ENCODE data around the gene KISS1R. TPM values are rescaled to one million over a fixed set of nuclear protein-coding genes. Genes with fewer than 3 reads are reported as not detected.
"Not testable (repeated sequence)": the region's sequence is repeated elsewhere in the genome, so short reads cannot be mapped to it uniquely, and the experiment has no call there.

KISS1R gene
- polyA plus RNA-seq, 2 donors, result 0.01 TPM; not detected in 1

DNA sequence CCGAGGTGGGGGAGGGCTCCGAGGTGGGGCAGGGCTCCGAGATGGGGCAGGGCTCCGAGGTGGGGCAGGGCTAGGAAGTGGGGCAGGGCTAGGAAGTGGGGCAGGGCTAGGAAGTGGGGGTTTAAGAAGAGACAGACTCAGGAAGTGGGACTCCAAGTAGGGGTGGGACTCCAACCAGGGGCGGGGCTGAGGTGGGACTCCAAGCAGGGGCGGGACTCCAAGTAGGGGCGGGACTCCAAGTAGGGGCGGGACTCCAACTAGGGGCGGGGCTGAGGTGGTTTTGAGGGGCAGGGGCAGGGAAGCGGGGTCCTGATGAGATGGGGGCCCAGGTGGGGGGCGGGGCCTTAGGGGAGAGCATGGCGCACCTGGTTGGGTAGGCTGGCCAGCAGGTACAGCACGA, 44.0 kb upstream of the KISS1R start:
- Histone ChIP-seq H3K4me3 (ENCODE audit: low read depth in 1 of 2, low read length in 2 of 2) (no peak overlapping the region), H3K27ac (ENCODE audit: low read depth in 2 of 2, low read length in 1 of 2) (no peak overlapping the region), H3K9me3 (ENCODE audit: control insufficient read depth in 2 of 2, insufficient read depth in 1 of 2, low read depth in 1 of 2, low read length in 1 of 2) (no peaks in the 10 kb centered on the region), H3K4me1 (ENCODE audit: control insufficient read depth in 2 of 2, insufficient read depth in 2 of 2, low read length in 1 of 2) (peaks cover 3 to 21% of the 10 kb centered on the region in 2 donors), H3K36me3 (ENCODE audit: control insufficient read depth in 2 of 2, insufficient read depth in 2 of 2, low read length in 1 of 2) (peaks cover 0 to 44% of the 10 kb centered on the region in 2 donors), H3K27me3 (ENCODE audit: control insufficient read depth in 1 of 2, insufficient read depth in 2 of 2, low read length in 2 of 2) (no peaks in the 10 kb centered on the region)
- WGBS, 2 donors, result 67 to 78% methylated on average over 13 of the region's 13 CpGs

DNA sequence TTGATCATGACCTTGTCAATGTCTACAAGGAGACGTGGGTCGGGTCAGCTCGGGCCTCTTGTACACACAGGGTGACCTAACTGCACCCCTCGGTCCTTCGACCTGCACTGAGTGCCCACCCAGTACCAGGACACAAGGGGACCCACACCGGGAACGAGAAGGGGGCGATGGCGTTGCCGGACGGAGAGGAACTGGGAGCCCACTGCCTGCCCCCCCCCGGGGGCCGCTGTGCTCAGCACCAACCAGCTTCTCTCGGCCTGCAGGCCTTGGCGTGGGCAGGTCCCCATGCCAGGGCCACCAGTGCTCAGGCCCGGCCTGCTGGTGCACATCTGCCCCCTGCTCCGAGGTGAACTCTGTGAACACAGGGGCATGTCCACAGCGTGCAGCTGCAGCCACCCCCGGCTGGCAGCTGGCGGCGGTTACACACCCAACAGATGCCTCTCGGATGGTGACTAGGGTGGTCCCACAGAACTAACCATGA, 43.5 kb upstream of the KISS1R start:
- peaks cover 0 to 39% of the 10 kb centered on the region in 2 donors for H3K36me3 ChIP-seq (ENCODE audit: control insufficient read depth in 2 of 2, insufficient read depth in 2 of 2, low read length in 1 of 2)

DNA sequence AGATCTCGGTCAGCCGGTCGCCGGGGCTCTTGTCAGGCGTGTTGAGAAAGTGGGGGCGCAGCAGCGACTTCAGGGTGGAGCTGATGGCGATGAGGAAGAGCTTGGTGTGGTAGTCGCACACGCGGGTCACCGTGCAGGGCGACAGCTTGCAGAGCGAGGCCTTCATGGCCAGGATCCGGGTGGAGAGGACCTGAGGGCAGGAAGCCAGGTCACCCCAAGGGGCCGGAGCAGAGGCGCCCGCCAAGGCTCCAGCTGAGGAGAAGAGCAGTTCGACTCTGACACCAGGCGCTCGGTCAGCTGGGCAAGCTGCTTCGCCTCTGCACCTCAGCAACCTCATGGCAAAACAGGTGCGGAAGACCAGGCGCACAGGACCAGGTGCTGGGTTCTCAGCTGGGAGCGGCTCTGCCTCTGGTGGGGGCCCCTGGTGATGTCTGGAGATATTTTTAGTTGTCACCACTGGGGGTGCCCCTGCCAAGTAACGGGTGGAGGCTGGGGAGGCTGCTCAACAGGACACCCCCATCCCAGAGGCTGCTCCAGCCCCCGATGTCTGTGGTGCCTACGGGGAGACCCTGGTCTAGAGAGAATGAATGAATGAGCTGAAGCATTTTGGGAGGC, 41.8 kb upstream of the KISS1R start:
- H3K4me3 ChIP-seq (ENCODE audit: low read depth in 1 of 2, low read length in 2 of 2), result no peak overlapping the region
- H3K9me3 ChIP-seq (ENCODE audit: control insufficient read depth in 2 of 2, insufficient read depth in 1 of 2, low read depth in 1 of 2, low read length in 1 of 2), result no peaks in the 10 kb centered on the region
- no peak overlapping the region for H3K27ac ChIP-seq (ENCODE audit: low read depth in 2 of 2, low read length in 1 of 2)
- H3K4me1 ChIP-seq (ENCODE audit: control insufficient read depth in 2 of 2, insufficient read depth in 2 of 2, low read length in 1 of 2), result peaks cover 0 to 5% of the 10 kb centered on the region in 2 donors
- WGBS, 2 donors, result 92 to 93% methylated on average over 28 of the region's 28 CpGs
- no peaks in the 10 kb centered on the region for H3K27me3 ChIP-seq (ENCODE audit: control insufficient read depth in 1 of 2, insufficient read depth in 2 of 2, low read length in 2 of 2)
- H3K36me3 ChIP-seq (ENCODE audit: control insufficient read depth in 2 of 2, insufficient read depth in 2 of 2, low read length in 1 of 2), result peaks cover 0 to 39% of the 10 kb centered on the region in 2 donors

More for the DNA sequence above, 43.5 kb upstream of the KISS1R start:
- Histone ChIP-seq H3K27ac (ENCODE audit: low read depth in 2 of 2, low read length in 1 of 2) (peak overlapping the region in 1 of 2 donors; percentile 38), H3K9me3 (ENCODE audit: control insufficient read depth in 2 of 2, insufficient read depth in 1 of 2, low read depth in 1 of 2, low read length in 1 of 2) (no peaks in the 10 kb centered on the region), H3K4me1 (ENCODE audit: control insufficient read depth in 2 of 2, insufficient read depth in 2 of 2, low read length in 1 of 2) (peaks cover 3 to 19% of the 10 kb centered on the region in 2 donors), H3K27me3 (ENCODE audit: control insufficient read depth in 1 of 2, insufficient read depth in 2 of 2, low read length in 2 of 2) (no peaks in the 10 kb centered on the region), H3K4me3 (ENCODE audit: low read depth in 1 of 2, low read length in 2 of 2) (no peak overlapping the region)
- 95 to 96% methylated on average over 22 of the region's 22 CpGs for WGBS, 2 donors

DNA sequence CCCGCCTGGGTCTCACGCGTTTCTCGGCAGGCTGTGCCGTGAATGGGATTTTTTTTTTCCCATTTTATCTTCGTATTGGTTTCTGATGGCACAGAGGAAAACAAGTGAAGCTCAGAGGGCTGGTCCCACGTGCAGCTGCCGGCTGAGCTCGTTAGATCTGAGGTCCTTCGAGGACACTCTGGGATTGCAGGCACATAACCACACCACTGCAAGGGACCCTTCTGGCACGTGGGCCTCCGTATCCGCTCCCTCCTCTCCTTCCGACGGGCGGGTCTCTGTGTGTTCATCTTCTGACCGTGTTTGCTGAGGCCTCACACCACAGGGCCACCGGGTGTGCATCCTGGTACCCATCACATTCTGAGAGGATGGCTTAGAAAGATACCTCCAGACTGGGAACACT, 41.0 kb upstream of the KISS1R start:
- H3K27me3 ChIP-seq (ENCODE audit: control insufficient read depth in 1 of 2, insufficient read depth in 2 of 2, low read length in 2 of 2), result no peaks in the 10 kb centered on the region
- H3K4me3 ChIP-seq (ENCODE audit: low read depth in 1 of 2, low read length in 2 of 2), result no peak overlapping the region
- H3K4me1 ChIP-seq (ENCODE audit: control insufficient read depth in 2 of 2, insufficient read depth in 2 of 2, low read length in 1 of 2), result peaks cover 0 to 2% of the 10 kb centered on the region in 2 donors
- WGBS, 2 donors, result 84 to 86% methylated on average over 18 of the region's 18 CpGs
- peaks cover 0 to 35% of the 10 kb centered on the region in 2 donors for H3K36me3 ChIP-seq (ENCODE audit: control insufficient read depth in 2 of 2, insufficient read depth in 2 of 2, low read length in 1 of 2)
- no peaks in the 10 kb centered on the region for H3K9me3 ChIP-seq (ENCODE audit: control insufficient read depth in 2 of 2, insufficient read depth in 1 of 2, low read depth in 1 of 2, low read length in 1 of 2)
- H3K27ac ChIP-seq (ENCODE audit: low read depth in 2 of 2, low read length in 1 of 2), result no peak overlapping the region

DNA sequence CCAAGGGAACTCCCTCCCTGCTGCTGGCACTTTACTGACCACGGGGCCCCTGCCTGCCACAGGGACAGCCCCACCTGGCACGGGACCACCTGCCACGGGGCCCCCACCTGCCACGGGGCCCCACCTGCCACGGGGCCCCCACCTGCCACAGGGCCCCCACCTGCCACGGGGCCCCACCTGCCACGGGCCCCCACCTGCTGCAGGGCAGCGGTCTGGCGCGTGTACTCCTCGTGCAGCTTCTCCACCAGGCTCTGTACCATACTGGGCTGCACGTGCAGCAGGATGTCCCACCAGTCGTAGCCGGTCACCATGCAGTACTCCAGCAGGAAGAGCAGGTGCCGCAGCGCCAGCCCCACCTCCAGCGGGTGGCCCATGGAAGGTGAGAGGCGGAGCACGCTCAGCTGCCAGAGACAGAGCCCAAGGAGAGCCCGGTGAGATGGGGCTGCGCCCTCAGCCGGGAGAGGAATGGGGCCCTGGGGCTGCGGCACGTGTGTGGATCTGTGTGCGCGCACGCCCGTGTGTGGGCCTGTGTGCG, 40.3 kb upstream of the KISS1R start:
- no peaks in the 10 kb centered on the region for H3K9me3 ChIP-seq (ENCODE audit: control insufficient read depth in 2 of 2, insufficient read depth in 1 of 2, low read depth in 1 of 2, low read length in 1 of 2)
- peaks cover 0 to 40% of the 10 kb centered on the region in 2 donors for H3K36me3 ChIP-seq (ENCODE audit: control insufficient read depth in 2 of 2, insufficient read depth in 2 of 2, low read length in 1 of 2)
- no peak overlapping the region for H3K4me3 ChIP-seq (ENCODE audit: low read depth in 1 of 2, low read length in 2 of 2)
- H3K27me3 ChIP-seq (ENCODE audit: control insufficient read depth in 1 of 2, insufficient read depth in 2 of 2, low read length in 2 of 2), result no peaks in the 10 kb centered on the region
- 88 to 92% methylated on average over 26 to 29 of the region's 29 CpGs for WGBS, 2 donors
- no peak overlapping the region for H3K27ac ChIP-seq (ENCODE audit: low read depth in 2 of 2, low read length in 1 of 2)
- peaks cover 0 to 2% of the 10 kb centered on the region in 2 donors for H3K4me1 ChIP-seq (ENCODE audit: control insufficient read depth in 2 of 2, insufficient read depth in 2 of 2, low read length in 1 of 2)

DNA sequence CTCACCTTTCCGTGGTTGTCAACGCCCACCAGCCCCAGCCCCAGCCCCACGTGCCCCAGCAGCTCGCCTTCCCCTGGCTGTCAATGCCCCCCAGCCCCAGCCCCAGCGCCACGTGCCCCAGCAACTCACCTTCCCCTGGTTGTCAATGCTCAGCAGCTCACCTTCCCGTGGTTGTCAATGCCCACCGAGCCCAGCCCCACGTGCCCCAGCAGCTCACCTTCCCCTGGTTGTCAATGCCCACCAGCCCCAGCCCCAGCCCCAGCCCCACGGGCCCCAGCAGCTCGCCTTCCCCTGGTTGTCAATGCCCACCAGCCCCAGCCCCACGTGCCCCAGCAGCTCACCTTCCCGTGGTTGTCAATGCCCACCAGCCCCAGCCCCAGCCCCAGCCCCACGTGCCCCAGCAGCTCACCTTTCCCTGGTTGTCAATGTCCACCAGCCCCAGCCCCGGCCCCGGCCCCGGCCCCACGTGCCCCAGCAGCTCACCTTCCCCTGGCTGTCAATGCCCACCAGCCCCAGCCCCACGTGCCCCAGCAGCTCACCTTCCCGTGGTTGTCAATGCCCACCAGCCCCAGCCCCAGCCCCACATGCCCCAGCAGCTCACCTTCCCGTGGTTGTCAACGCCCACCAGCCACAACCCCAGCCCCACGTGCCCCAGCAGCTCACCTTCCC, 39.0 kb upstream of the KISS1R start:
- not testable (repeated sequence) for H3K9me3 ChIP-seq (ENCODE audit: control insufficient read depth in 2 of 2, insufficient read depth in 1 of 2, low read depth in 1 of 2, low read length in 1 of 2); H3K4me1 ChIP-seq (ENCODE audit: control insufficient read depth in 2 of 2, insufficient read depth in 2 of 2, low read length in 1 of 2); H3K27me3 ChIP-seq (ENCODE audit: control insufficient read depth in 1 of 2, insufficient read depth in 2 of 2, low read length in 2 of 2); H3K4me3 ChIP-seq (ENCODE audit: low read depth in 1 of 2, low read length in 2 of 2); H3K27ac ChIP-seq (ENCODE audit: low read depth in 2 of 2, low read length in 1 of 2)
- WGBS, 2 donors, result 86 to 88% methylated on average over 20 to 23 of the region's 23 CpGs
- H3K36me3 ChIP-seq (ENCODE audit: control insufficient read depth in 2 of 2, insufficient read depth in 2 of 2, low read length in 1 of 2), result peaks cover 0 to 53% of the 10 kb centered on the region in 2 donors

DNA sequence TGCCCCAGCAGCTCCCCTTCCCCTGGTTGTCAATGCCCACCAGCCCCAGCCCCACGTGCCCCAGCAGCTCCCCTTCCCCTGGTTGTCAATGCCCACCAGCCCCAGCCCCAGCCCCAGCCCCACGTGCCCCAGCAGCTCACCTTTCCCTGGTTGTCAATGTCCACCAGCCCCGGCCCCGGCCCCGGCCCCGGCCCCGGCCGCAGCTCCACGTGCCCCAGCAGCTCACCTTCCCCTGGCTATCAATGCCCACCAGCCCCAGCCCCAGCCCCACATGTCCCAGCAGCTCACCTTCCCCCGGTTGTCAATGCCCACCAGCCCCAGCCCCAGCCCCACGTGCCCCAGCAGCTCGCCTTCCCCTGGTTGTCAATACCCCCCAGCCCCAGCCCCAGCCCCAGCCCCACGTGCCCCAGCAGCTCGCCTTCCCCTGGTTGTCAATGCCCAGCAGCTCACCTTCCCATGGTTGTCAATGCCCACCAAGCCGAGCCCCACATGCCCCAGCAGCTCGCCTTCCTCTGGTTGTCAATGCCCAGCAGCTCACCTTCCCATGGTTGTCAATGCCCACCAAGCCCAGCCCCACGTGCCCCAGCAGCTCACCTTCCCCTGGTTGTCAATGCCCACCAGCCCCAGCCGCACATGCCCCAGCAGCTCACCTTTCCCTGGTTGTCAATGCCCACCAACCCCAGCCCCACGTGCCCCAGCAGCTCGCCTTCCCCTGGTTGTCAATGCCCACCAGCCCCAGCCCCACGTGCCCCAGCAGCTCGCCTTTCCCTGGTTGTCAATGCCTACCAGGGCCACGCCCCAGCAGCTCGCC, 38.2 kb upstream of the KISS1R start:
- H3K36me3 ChIP-seq (ENCODE audit: control insufficient read depth in 2 of 2, insufficient read depth in 2 of 2, low read length in 1 of 2), result peaks cover 0 to 54% of the 10 kb centered on the region in 2 donors
- not testable (repeated sequence) for H3K4me1 ChIP-seq (ENCODE audit: control insufficient read depth in 2 of 2, insufficient read depth in 2 of 2, low read length in 1 of 2); H3K27me3 ChIP-seq (ENCODE audit: control insufficient read depth in 1 of 2, insufficient read depth in 2 of 2, low read length in 2 of 2); H3K4me3 ChIP-seq (ENCODE audit: low read depth in 1 of 2, low read length in 2 of 2); H3K27ac ChIP-seq (ENCODE audit: low read depth in 2 of 2, low read length in 1 of 2); H3K9me3 ChIP-seq (ENCODE audit: control insufficient read depth in 2 of 2, insufficient read depth in 1 of 2, low read depth in 1 of 2, low read length in 1 of 2)
- WGBS, 2 donors, result 86 to 91% methylated on average over 18 to 24 of the region's 24 CpGs

DNA sequence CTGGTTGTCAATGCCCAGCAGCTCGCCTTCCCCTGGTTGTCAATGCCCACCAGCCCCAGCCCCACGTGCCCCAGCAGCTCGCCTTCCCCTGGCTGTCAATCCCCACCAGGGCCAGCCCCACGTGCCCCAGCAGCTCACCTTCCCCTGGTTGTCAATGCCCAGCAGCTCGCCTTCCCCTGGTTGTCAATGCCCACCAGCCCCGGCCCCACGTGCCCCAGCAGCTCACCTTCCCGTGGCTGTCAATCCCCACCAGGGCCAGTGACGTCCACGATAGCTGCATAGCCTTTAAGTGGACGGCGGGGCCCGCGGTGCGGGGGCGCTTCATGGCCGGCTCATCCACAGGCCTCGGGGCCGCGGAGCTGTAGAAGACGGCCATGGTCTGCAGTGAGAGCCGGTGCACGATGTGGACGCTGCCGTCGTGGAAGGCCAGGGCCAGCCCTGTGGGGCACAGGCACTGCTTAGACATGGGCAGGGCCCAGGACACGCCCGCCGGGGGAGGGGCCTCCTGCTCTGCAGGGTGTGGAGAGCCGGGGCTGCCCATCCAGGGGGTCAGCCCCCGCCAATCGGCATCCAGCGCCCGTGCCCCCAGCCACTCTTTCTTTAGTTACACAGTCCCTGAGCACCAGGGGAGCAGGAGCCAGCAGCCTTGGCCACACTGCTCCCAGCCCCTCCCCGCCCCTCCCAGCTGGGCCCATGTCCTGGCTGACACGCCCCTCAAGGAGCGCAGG, 37.3 kb upstream of the KISS1R start:
- no peaks in the 10 kb centered on the region for H3K27me3 ChIP-seq (ENCODE audit: control insufficient read depth in 1 of 2, insufficient read depth in 2 of 2, low read length in 2 of 2)
- H3K9me3 ChIP-seq (ENCODE audit: control insufficient read depth in 2 of 2, insufficient read depth in 1 of 2, low read depth in 1 of 2, low read length in 1 of 2), result no peaks in the 10 kb centered on the region
- peaks cover 0 to 3% of the 10 kb centered on the region in 2 donors for H3K4me1 ChIP-seq (ENCODE audit: control insufficient read depth in 2 of 2, insufficient read depth in 2 of 2, low read length in 1 of 2)
- no peak overlapping the region for H3K27ac ChIP-seq (ENCODE audit: low read depth in 2 of 2, low read length in 1 of 2)
- WGBS, 2 donors, result 89% methylated on average over 33 to 37 of the region's 37 CpGs
- H3K36me3 ChIP-seq (ENCODE audit: control insufficient read depth in 2 of 2, insufficient read depth in 2 of 2, low read length in 1 of 2), result peaks cover 0 to 60% of the 10 kb centered on the region in 2 donors
- no peak overlapping the region for H3K4me3 ChIP-seq (ENCODE audit: low read depth in 1 of 2, low read length in 2 of 2)

Measured in esophagus (tissue), 2 donors.